GM23338 (cell line): ENCODE results near the gene CHMP3. TPM values are rescaled to one million over a fixed set of nuclear protein-coding genes. Genes with fewer than 3 reads are reported as not detected.

Source experiments
- polyA plus RNA-seq: library from polyadenylated mRNA; unstranded; fragments of >200 nt; fragmentation: Nextera tagmentation; extraction: Ambion mirVana; gene quantifications from 2 replicates; pipeline ENCODE4 v1.2.1, GENCODE V29; 2016
- small RNA-seq: library from RNA; depleted of rRNA; stranded (forward); fragments of <200 nt; gene quantifications from one replicate; pipeline ENCODE3, GENCODE V24; 2014; ENCODE audit warnings: low replicate concordance
- total RNA-seq: library from RNA; depleted of rRNA; stranded (reverse); fragments of >200 nt; shearing (Covaris generic); gene quantifications from 2 replicates; pipeline ENCODE4 v1.2.3, GENCODE V29; 2014; rRNA removed

CHMP3 gene
- total and polyA plus RNA-seq, 2 experiments from 2014 or later, result 15.5 to 15.6 TPM

Small RNA genes lying within 50 kb of the gene (small RNA-seq; reads per million reads assigned to genes)
- not detected for gene RNU6-640P

Other genes with a start within 250 kb of the CHMP3 start
- gene REEP1, start 225.8 kb downstream of the CHMP3 start, total RNA-seq, result 1.6 and 4.5 TPM in 2 replicates
- 1.8 and 2.3 TPM in 2 replicates for gene REEP1, start 225.8 kb downstream of the CHMP3 start, polyA plus RNA-seq
- gene KDM3A, start 122.1 kb downstream of the CHMP3 start, total RNA-seq, result 21.8 and 24.6 TPM in 2 replicates
- 7.4 and 8.9 TPM in 2 replicates for gene KDM3A, start 122.1 kb downstream of the CHMP3 start, polyA plus RNA-seq
- gene RNF103, start 60.4 kb upstream of the CHMP3 start, total RNA-seq, result 5.9 and 8.5 TPM in 2 replicates
- 3.7 and 3.8 TPM in 2 replicates for gene RNF103, start 60.4 kb upstream of the CHMP3 start, polyA plus RNA-seq
- 79.8 and 87.9 TPM in 2 replicates for gene RMND5A, start 156.8 kb upstream of the CHMP3 start, total RNA-seq
- 18.6 and 24.0 TPM in 2 replicates for gene RMND5A, start 156.8 kb upstream of the CHMP3 start, polyA plus RNA-seq
- gene CD8A, start 227.5 kb upstream of the CHMP3 start, total RNA-seq, result 0.24 and 0.54 TPM in 2 replicates
- 0.12 and 0.19 TPM in 2 replicates for gene CD8A, start 227.5 kb upstream of the CHMP3 start, polyA plus RNA-seq